Measurements from ENCODE around the gene FNBP1.

DNA sequence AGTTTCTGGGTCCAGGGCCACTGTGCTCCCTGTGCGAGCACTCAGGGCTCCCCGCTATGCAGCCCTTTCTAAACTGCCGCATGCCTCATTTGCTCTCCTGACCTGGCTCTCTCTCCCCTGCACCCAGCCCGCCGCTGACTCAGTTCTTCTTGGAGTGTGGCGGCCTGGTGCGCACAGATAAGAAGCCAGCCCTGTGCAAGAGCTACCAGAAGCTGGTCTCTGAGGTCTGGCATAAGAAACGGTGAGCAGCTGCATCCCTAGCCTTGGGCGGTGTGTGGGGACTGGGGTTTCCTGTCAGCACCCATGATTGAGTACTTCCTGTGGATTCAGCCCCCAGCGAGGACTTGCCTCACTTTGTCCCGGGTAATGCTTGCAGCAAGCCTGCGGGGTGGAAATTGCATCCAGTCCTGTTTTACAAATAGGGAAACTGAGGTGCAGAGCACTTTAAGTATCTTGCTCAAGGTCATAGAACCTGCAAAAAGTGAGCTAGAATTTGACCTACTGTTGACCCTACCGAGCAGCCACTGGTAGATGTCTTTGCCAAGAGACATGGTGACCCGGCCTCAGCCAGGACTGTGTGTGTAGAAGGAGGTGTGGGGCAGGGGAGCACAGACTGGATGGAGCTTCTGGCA, 179.8 kb downstream of the FNBP1 start:
- TF ChIP-seq, protein P1, sequence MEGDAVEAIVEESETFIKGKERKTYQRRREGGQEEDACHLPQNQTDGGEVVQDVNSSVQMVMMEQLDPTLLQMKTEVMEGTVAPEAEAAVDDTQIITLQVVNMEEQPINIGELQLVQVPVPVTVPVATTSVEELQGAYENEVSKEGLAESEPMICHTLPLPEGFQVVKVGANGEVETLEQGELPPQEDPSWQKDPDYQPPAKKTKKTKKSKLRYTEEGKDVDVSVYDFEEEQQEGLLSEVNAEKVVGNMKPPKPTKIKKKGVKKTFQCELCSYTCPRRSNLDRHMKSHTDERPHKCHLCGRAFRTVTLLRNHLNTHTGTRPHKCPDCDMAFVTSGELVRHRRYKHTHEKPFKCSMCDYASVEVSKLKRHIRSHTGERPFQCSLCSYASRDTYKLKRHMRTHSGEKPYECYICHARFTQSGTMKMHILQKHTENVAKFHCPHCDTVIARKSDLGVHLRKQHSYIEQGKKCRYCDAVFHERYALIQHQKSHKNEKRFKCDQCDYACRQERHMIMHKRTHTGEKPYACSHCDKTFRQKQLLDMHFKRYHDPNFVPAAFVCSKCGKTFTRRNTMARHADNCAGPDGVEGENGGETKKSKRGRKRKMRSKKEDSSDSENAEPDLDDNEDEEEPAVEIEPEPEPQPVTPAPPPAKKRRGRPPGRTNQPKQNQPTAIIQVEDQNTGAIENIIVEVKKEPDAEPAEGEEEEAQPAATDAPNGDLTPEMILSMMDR (IDR thresholded peaks at IDR 0.05; ENCODE audit: insufficient read depth, low read length, poor library complexity, severe bottlenecking), result no peak
- TF ChIP-seq EZH2phosphoT487 (conservative IDR thresholded peaks at IDR 0.05; ENCODE audit: low read length), result no peak
